NB4 (cell line): Measurements from ENCODE around the gene ZFP1.

Source experiments
- POLR2A ChIP-seq: IDR thresholded peaks from 2 replicates; pipeline ENCODE4 v1.6.1; 2011; ENCODE audit warnings: mild to moderate bottlenecking; ENCODE audit not compliant: insufficient read length; ENCODE audit errors: extremely low read depth
- TF ChIP-seq, protein P1 (sequence below): IDR thresholded peaks from one replicate; pipeline ENCODE4 v1.5.1; 2012; ENCODE audit warnings: low read depth, low read length

GRCh38 chr16:75206749-75207451 lies 58.6 kb downstream of the ZFP1 start, which contains the start of gene CTRB2:
- TF ChIP-seq, protein P1, sequence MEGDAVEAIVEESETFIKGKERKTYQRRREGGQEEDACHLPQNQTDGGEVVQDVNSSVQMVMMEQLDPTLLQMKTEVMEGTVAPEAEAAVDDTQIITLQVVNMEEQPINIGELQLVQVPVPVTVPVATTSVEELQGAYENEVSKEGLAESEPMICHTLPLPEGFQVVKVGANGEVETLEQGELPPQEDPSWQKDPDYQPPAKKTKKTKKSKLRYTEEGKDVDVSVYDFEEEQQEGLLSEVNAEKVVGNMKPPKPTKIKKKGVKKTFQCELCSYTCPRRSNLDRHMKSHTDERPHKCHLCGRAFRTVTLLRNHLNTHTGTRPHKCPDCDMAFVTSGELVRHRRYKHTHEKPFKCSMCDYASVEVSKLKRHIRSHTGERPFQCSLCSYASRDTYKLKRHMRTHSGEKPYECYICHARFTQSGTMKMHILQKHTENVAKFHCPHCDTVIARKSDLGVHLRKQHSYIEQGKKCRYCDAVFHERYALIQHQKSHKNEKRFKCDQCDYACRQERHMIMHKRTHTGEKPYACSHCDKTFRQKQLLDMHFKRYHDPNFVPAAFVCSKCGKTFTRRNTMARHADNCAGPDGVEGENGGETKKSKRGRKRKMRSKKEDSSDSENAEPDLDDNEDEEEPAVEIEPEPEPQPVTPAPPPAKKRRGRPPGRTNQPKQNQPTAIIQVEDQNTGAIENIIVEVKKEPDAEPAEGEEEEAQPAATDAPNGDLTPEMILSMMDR: no peak
- no peak for TF ChIP-seq POLR2A
